ENCODE measurements around the gene CLPTM1L. TPM values are rescaled to one million over a fixed set of nuclear protein-coding genes. Genes with fewer than 3 reads are reported as not detected.

The CLPTM1L gene
- total and polyA plus RNA-seq, 9 of the 15 experiments (the other 6 are each of a cell fraction or from before 2014, with no cell fraction given) = 3.5 to 217 (median 177) TPM

DNA sequence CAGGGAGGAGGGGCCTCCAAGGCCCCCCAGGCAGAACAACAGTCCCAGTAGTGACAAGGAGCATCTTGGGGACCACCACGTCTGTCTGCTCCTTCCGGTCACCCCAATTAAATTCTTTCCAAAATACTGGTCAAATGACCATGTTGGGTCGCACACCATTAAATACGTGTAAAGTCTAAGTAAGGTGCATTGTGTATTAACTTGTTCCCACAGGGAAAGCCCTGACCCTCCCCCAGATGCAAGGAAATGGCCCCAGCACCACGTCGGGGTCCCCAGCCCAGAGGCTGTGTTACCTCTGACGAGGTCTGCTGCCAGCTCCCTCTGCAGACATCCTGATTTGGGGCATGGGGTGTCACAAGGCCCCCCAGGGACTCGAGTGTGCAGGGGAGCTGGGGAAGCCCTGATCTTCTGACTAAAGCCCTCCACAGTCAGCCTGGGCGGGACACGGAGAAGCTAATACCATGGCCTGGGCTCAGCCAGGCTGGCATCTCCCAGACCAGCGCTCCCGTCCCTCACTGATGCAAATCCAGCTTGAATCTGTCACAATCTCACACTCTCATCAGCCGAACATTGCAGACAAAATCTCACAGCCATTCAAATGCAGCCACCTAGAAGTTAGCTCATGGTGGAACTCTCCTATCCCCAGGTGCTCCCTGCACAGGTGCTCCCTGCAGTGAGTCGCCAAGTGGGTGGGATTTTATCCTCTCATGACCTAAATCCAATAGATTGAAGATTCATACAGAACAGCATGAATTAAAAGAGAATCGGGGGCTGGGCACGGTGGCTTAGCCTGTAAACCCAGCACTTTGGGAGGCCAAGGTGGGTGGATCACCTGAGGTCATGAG, 63.6 kb downstream of the CLPTM1L start:
- intact Hi-C loops (cut with micrococcal nuclease) (no loop called here), in situ Hi-C loops (cut with MboI) (no loop called here)
- CTCF ChIA-PET (ENCODE audit: low intra/inter-chr PET ratio) = no interaction called here
- FAIRE-seq (no peak), ATAC-seq (no peak), DNase-seq (ENCODE audit: extremely low read depth in 1 of 4, low spot score in 3 of 4) (no peak)
- no peaks in the 10 kb centered on the region for H3K79me2 ChIP-seq (ENCODE audit: control insufficient read depth, insufficient read depth, low read length)
- H4K20me1 ChIP-seq (replicated peaks; ENCODE audit: control insufficient read depth, insufficient read depth, low read length) = peaks cover 12% of the 10 kb centered on the region; the same call in 1 of the 2 replicates
- H3K4me1 ChIP-seq (replicated peaks in 1 of 2; ENCODE audit: control insufficient read depth in 2 of 2, insufficient read depth in 2 of 2, low read length in 2 of 2) = peaks cover 0 to 35% of the 10 kb centered on the region in 2 experiments; a peak in 1 of 5 replicates
- 21% methylated on average over 16 of the region's 16 CpGs for WGBS (ENCODE audit: insufficient coverage, low coverage, missing lambda C conversion rate)
- H3K27ac ChIP-seq (ENCODE audit: extremely low read depth, low read depth, low read length) = no peak overlapping the region
- no peak overlapping the region for H3K4me3 ChIP-seq
- H2AFZ ChIP-seq (ENCODE audit: low read depth, low read length) = no peak overlapping the region
- TF ChIP-seq, protein P1, sequence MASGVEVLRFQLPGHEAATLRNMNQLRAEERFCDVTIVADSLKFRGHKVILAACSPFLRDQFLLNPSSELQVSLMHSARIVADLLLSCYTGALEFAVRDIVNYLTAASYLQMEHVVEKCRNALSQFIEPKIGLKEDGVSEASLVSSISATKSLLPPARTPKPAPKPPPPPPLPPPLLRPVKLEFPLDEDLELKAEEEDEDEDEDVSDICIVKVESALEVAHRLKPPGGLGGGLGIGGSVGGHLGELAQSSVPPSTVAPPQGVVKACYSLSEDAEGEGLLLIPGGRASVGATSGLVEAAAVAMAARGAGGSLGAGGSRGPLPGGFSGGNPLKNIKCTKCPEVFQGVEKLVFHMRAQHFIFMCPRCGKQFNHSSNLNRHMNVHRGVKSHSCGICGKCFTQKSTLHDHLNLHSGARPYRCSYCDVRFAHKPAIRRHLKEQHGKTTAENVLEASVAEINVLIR (CRISPR knock-in tag; IDR thresholded peaks at IDR 0.05) = no peak
- peak; percentile 70; the same call in 1 of the 2 replicates for TF ChIP-seq ZNF263 (CRISPR knock-in tag; IDR thresholded peaks at IDR 0.05; ENCODE audit: borderline replicate concordance)
- peaks cover 21 to 79% of the 10 kb centered on the region in 2 experiments for H3K27me3 ChIP-seq (ENCODE audit: control insufficient read depth in 2 of 2, insufficient read depth in 2 of 2, low read length in 2 of 2)
- H3K9ac ChIP-seq (ENCODE audit: insufficient read depth in 1 of 2, low read depth in 2 of 2, low read length in 2 of 2) = no peak overlapping the region
- POLR2A ChIA-PET = interaction anchor here (1.1 to 1.2 kb wide), 2 partner anchors 51 to 64 kb away, joined by 3 read pairs; no protein-coding TSS in a partner anchor
- H3K4me2 ChIP-seq (ENCODE audit: insufficient read depth, low read length) = no peak overlapping the region
- H3K36me3 ChIP-seq (ENCODE audit: control insufficient read depth, insufficient read depth, low read length) = no peaks in the 10 kb centered on the region
- H3K9me1 ChIP-seq (ENCODE audit: control insufficient read depth, insufficient read depth, low read length) = no peaks in the 10 kb centered on the region
- no peaks in the 10 kb centered on the region for H3K9me3 ChIP-seq (replicated peaks; ENCODE audit: control insufficient read depth, insufficient read depth, low read depth, low read length)
- no TSS peak for BruUV-seq (replicated peaks)

Data from K562 (cell line).